ENCODE data around the gene TSPAN13.

The TSPAN13 gene

GRCh38 chr7:16778476-16778875 lies 24.9 kb downstream of the TSPAN13 start:
- no peak for DNase-seq

GRCh38 chr7:16779051-16779450 lies 25.5 kb downstream of the TSPAN13 start:
- DNase-seq: peak; percentile 43

GRCh38 chr7:16780596-16780995 lies 27.0 kb downstream of the TSPAN13 start:
- DNase-seq: no peak

GRCh38 chr7:16785321-16785720 lies 31.8 kb downstream of the TSPAN13 start:
- DNase-seq: no peak

- no peak for DNase-seq
Measured at GRCh38 chr7:16785846-16786245, 32.3 kb downstream of the TSPAN13 start.

GRCh38 chr7:16786257-16786656 lies 32.7 kb downstream of the TSPAN13 start:
- DNase-seq: no peak

GRCh38 chr7:16787127-16787526 lies 33.6 kb downstream of the TSPAN13 start:
- DNase-seq: no peak

GRCh38 chr7:16791071-16791470 lies 37.5 kb downstream of the TSPAN13 start:
- no peak for DNase-seq

GRCh38 chr7:16791905-16792698 lies 38.5 kb downstream of the TSPAN13 start:
- DNase-seq: no peak

GRCh38 chr7:16794986-16795385 lies 41.4 kb downstream of the TSPAN13 start:
- no peak for DNase-seq

GRCh38 chr7:16795624-16796023 lies 42.1 kb downstream of the TSPAN13 start:
- no peak for DNase-seq

GRCh38 chr7:16801111-16801542 lies 47.6 kb downstream of the TSPAN13 start:
- peak; percentile 88 for DNase-seq

GRCh38 chr7:16801579-16801978 lies 48.0 kb downstream of the TSPAN13 start:
- no peak for DNase-seq

GRCh38 chr7:16803125-16803524 lies 49.6 kb downstream of the TSPAN13 start:
- DNase-seq: no peak

- no peak for DNase-seq
Measured at GRCh38 chr7:16803881-16804673, 50.5 kb downstream of the TSPAN13 start.

- no peak for DNase-seq
Measured at GRCh38 chr7:16804674-16805439, 51.3 kb downstream of the TSPAN13 start, which contains the start of gene AGR2. AGR2 (minus strand) TSS chr7:16804999; CDS start chr7:16801796, 3,203 bp downstream.

GRCh38 chr7:16805441-16805840 lies 51.9 kb downstream of the TSPAN13 start:
- DNase-seq: no peak

- no peak for DNase-seq
Measured at GRCh38 chr7:16810112-16810511, 56.6 kb downstream of the TSPAN13 start.

GRCh38 chr7:16810573-16810972 lies 57.0 kb downstream of the TSPAN13 start:
- no peak for DNase-seq

GRCh38 chr7:16811551-16811950 lies 58.0 kb downstream of the TSPAN13 start:
- no peak for DNase-seq

GRCh38 chr7:16812542-16813231 lies 59.1 kb downstream of the TSPAN13 start:
- DNase-seq: no peak

GRCh38 chr7:16813232-16813616 lies 59.7 kb downstream of the TSPAN13 start:
- no peak for DNase-seq

GRCh38 chr7:16815001-16815400 lies 61.4 kb downstream of the TSPAN13 start:
- DNase-seq: peak; percentile 66

Measured in hematopoietic multipotent progenitor cell treated with erythropoietin and hydrocortisone succinate and interleukin-3 and kit ligand, for 6 days (in vitro differentiated cells).